Thyroid gland (tissue), 4 donors: ENCODE data around the gene PFN1. TPM values are rescaled to one million over a fixed set of nuclear protein-coding genes. Genes with fewer than 3 reads are reported as not detected.

Experiments
- DNase-seq, 2 donors: peaks; one replicate each; pipeline ENCODE4 v3.0.0-alpha.2; 2019
- H3K27ac ChIP-seq, 3 donors: fragments of 200-600 bp; sonication (generic); 1 replicate in 2 of 3; 2 replicates in 1 of 3; pipeline ENCODE4 v1.5.1; 2016 to 2019; ENCODE audit warnings: mild to moderate bottlenecking in 1 of 3, moderate library complexity in 1 of 3
- H3K27me3 ChIP-seq: fragments of 200-600 bp; sonication (generic); one replicate; pipeline ENCODE4 v1.5.1; 2019
- H3K36me3 ChIP-seq, 2 donors: fragments of 200-600 bp; sonication (generic); one replicate each; pipeline ENCODE4 v1.5.1; 2016 to 2019
- H3K4me1 ChIP-seq, 2 donors: fragments of 200-600 bp; sonication (generic); one replicate each; pipeline ENCODE4 v1.5.1; 2017 to 2019
- H3K4me3 ChIP-seq, 3 donors: fragments of 200-600 bp; sonication (generic); replicated peaks in 1 of 3; 1 replicate in 2 of 3; 2 replicates in 1 of 3; pipeline ENCODE4 v1.5.1; 2016; ENCODE audit warnings: mild to moderate bottlenecking in 1 of 3
- H3K9me3 ChIP-seq: fragments of 200-600 bp; sonication (generic); one replicate; pipeline ENCODE4 v1.5.1; 2017
- POLR2A ChIP-seq, 2 donors: fragments of 450-650 bp; IDR thresholded peaks; one replicate each; pipeline ENCODE4 v1.6.1; 2017; ENCODE audit warnings: antibody characterized with exemption in 2 of 2, mild to moderate bottlenecking in 2 of 2, moderate library complexity in 1 of 2
- WGBS, 2 donors: methylation state at CpG; one replicate each; pipeline ENCODE4 v1.1.5; 2017; 5-methylcytosine and 5-hydroxymethylcytosine counted together
- intact Hi-C: fragments of 100-400 bp; cut with DNase I; formaldehyde crosslinking; loops from one replicate; pipeline ENCODE4 v1.15.1; 2023
- total RNA-seq, 4 donors: library from RNA; depleted of rRNA; stranded (reverse); fragments of >200 nt; gene quantifications; one replicate each; pipeline ENCODE4 v1.2.3, GENCODE V29; 2016
- TF ChIP-seq, protein P1 (sequence below), 6 experiments: fragments of 200-600 bp in 3 of 6; fragments of 450-650 bp in 3 of 6; sonication (generic) in 3 of 6; IDR thresholded peaks; one replicate each; pipeline ENCODE4 v1.5.1; 2016 to 2019; ENCODE audit warnings: antibody characterized with exemption in 6 of 6, mild to moderate bottlenecking in 2 of 6, inconsistent platforms in 1 of 6, moderate library complexity in 1 of 6

Gene PFN1
- total RNA-seq, 4 donors from 2014 or later = 228 to 606 (median 328) TPM

DNA sequence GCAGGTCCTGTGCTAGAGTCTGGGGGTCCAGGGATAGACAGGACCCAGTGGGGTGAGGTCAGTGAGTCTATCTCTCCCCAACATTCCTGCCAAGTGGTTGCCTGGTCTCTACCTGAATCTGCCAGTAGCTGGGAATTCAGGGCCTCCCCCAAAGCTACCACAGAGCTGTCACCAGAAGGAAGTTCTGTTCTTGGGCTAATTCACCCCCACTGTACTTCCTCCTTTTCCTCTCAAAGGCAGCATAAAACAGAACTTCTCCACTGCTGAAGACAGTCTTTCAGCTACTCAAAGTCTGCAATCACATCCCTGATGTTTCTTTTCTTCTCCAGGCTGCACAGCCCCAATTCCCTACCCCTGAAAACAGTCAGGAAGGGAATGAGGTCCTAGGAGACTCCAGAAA, 30.4 kb upstream of the PFN1 start:
- intact Hi-C loops = no loop called here
- TF ChIP-seq POLR2A (IDR thresholded peaks at IDR 0.05) = no peak
- TF ChIP-seq, protein P1, sequence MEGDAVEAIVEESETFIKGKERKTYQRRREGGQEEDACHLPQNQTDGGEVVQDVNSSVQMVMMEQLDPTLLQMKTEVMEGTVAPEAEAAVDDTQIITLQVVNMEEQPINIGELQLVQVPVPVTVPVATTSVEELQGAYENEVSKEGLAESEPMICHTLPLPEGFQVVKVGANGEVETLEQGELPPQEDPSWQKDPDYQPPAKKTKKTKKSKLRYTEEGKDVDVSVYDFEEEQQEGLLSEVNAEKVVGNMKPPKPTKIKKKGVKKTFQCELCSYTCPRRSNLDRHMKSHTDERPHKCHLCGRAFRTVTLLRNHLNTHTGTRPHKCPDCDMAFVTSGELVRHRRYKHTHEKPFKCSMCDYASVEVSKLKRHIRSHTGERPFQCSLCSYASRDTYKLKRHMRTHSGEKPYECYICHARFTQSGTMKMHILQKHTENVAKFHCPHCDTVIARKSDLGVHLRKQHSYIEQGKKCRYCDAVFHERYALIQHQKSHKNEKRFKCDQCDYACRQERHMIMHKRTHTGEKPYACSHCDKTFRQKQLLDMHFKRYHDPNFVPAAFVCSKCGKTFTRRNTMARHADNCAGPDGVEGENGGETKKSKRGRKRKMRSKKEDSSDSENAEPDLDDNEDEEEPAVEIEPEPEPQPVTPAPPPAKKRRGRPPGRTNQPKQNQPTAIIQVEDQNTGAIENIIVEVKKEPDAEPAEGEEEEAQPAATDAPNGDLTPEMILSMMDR (IDR thresholded peaks at IDR 0.05) = no peak
- DNase-seq = no peak
- Histone ChIP-seq H3K36me3 (peaks cover 43 to 48% of the 10 kb centered on the region in 2 donors), H3K27me3 (no peaks in the 10 kb centered on the region), H3K27ac (no peak overlapping the region), H3K4me1 (no peaks in the 10 kb centered on the region), H3K9me3 (no peaks in the 10 kb centered on the region), H3K4me3 (no peak overlapping the region)

DNA sequence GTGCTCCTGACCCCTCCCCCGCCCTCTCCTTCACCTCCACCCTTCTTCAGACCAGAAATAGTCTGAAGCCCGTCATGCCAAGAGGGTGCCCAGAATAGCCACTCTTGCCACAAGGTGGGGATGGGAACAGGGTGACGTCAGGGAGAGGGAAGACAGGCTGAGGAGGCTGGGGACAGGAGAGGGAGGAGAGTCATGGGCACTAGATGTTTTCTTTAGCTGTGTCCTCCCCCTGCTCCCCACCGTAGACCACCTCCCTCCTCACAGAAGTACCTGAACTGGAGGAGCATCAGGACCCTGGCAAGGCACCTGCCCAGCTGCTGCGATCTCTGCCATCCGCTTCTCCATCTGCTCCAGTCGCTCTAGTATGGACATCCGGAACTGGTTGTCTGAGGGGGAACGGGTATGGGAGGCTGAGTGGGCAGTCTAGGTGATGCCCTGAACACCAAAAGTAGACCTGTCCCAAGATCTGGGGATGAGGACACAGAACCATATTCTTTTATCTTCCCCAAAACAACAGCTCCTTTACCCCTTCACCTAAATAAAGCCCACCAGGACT, 25.9 kb upstream of the PFN1 start:
- TF ChIP-seq, protein P1 (IDR thresholded peaks at IDR 0.05) = no peak
- no peak for TF ChIP-seq POLR2A (IDR thresholded peaks at IDR 0.05)
- Histone ChIP-seq H3K27ac (no peak overlapping the region), H3K4me1 (peaks cover 0 to under 1% of the 10 kb centered on the region in 2 donors), H3K9me3 (no peaks in the 10 kb centered on the region), H3K27me3 (no peaks in the 10 kb centered on the region), H3K36me3 (peaks cover 41 to 50% of the 10 kb centered on the region in 2 donors), H3K4me3 (no peak overlapping the region)
- WGBS, 2 donors = 87 to 89% methylated on average over 9 of the region's 9 CpGs
- no peak for DNase-seq
- intact Hi-C loops = no loop called here

DNA sequence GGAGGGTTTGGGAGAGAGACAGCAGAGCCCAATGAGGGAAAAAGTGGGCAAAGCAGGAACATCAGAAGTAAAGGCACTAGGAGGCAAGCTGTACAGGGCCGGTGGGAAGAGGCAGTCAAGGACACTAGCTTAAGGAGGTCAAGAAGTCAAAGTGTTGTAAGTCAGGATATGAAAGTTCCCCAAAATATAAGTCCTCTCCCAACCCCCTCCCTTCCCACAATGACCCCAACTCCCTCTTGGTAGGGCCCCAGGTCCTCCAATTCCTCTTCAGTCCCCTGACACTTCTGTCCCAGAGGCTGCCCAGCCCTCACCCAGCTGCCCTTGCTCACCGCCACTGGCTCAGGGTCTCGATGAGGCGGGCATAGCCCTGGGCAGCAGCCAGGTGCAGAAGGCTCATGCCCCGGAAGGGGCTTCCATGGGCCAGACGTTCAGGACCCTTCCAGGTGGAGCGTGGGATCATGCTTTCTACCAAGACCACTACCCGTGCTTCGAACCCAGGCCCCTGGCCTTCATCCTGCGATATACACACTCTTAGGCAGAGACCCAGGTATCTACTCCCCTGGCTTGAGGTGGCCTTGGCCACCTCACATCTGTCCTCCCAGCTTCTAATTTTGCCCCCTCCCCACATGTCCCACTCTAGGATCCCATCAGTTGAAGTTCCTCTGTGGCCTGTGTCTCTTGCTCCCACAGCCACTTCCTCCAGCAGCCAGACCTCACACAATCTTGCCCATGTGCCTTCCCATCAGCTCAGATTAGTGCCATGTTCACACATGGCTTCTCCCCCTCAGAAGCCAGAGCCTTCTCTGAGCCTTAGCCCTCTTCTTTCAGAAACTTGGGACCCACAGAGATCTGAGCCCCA, 25.2 kb upstream of the PFN1 start:
- H3K4me1 ChIP-seq = peaks cover 5 to 8% of the 10 kb centered on the region in 2 donors
- no peak for DNase-seq
- H3K27ac ChIP-seq = no peak overlapping the region
- intact Hi-C loops = no loop called here
- H3K27me3 ChIP-seq = no peaks in the 10 kb centered on the region
- no peak overlapping the region for H3K4me3 ChIP-seq
- no peaks in the 10 kb centered on the region for H3K9me3 ChIP-seq
- H3K36me3 ChIP-seq = peaks cover 34 to 45% of the 10 kb centered on the region in 2 donors
- WGBS, 2 donors = 93 to 97% methylated on average over 9 to 10 of the region's 10 CpGs
- no peak for TF ChIP-seq POLR2A (IDR thresholded peaks at IDR 0.05)
- TF ChIP-seq, protein P1 (IDR thresholded peaks at IDR 0.05) = no peak

DNA sequence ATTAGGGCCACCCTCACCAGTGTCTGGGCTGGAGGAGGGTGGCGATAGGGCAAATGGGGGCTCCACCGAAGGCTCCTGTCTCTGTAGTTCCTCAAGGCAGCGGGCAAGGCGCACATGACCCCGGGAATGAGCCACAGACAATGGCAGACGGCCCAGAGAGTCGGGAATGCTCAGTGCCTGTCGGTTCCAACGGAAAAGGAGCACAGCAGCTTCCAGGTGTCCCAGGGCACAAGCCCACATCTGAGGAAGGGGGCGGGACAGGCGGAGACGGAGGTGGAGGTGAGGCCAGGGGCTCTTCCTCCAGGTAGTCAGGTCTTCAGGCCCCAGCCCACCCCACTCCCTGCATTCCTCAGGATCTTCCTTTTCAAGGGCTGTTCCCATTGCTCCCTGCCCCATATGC, 24.4 kb upstream of the PFN1 start:
- Histone ChIP-seq H3K36me3 (peaks cover 26 to 38% of the 10 kb centered on the region in 2 donors), H3K4me1 (peaks cover 11 to 14% of the 10 kb centered on the region in 2 donors), H3K4me3 (no peak overlapping the region), H3K27me3 (no peaks in the 10 kb centered on the region), H3K27ac (no peak overlapping the region), H3K9me3 (no peaks in the 10 kb centered on the region)
- DNase-seq = no peak
- intact Hi-C loops = no loop called here
- 79 to 82% methylated on average over 12 of the region's 12 CpGs for WGBS, 2 donors
- TF ChIP-seq, protein P1 (IDR thresholded peaks at IDR 0.05) = no peak
- no peak for TF ChIP-seq POLR2A (IDR thresholded peaks at IDR 0.05)

DNA sequence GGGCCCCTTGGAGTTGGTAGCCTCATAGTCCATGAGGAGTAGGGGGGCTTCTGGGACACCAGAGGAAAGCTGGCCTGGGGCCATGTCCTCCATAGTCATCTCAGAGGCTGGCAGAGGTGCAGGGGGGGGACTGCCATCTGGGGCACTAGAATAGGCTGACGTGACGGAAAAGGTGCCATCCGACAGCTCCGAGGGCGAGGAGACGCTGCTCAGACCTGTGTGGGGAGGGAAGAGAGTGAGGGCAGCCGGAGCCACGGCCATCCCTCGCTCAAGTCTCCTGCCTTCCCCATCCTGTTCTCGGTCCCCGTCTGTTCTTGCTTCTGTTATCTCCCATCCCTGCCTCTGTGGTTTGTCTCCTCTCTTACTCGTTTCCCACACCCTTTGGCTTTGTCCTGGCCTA, 24.0 kb upstream of the PFN1 start:
- H3K27me3 ChIP-seq = no peaks in the 10 kb centered on the region
- peaks cover 22 to 34% of the 10 kb centered on the region in 2 donors for H3K36me3 ChIP-seq
- no peaks in the 10 kb centered on the region for H3K9me3 ChIP-seq
- intact Hi-C loops = no loop called here
- peaks cover 11 to 14% of the 10 kb centered on the region in 2 donors for H3K4me1 ChIP-seq
- WGBS, 2 donors = 94 to 97% methylated on average over 12 of the region's 12 CpGs
- H3K27ac ChIP-seq = no peak overlapping the region
- TF ChIP-seq POLR2A (IDR thresholded peaks at IDR 0.05) = no peak
- TF ChIP-seq, protein P1 (IDR thresholded peaks at IDR 0.05) = no peak
- no peak for DNase-seq
- H3K4me3 ChIP-seq = no peak overlapping the region
